CD4-positive, alpha-beta T cell treated with Interferon alpha-2 for 1 hour (primary cell): ENCODE data around the gene RBM5.

Experiments
- DNase-seq, 2 donors: peaks; one replicate each; pipeline ENCODE4 v3.0.0-alpha.2; 2020 to 2022

The RBM5 gene

GRCh38 chr3:50122071-50122470, 33.4 kb downstream of the RBM5 start:
- DNase-seq = no peak

- no peak for DNase-seq
These were observed 34.1 kb downstream of the RBM5 start for GRCh38 chr3:50122661-50123391.

- DNase-seq = no peak
These were observed 34.8 kb downstream of the RBM5 start for GRCh38 chr3:50123394-50124051.

GRCh38 chr3:50124052-50124799, 35.5 kb downstream of the RBM5 start:
- DNase-seq = no peak

- DNase-seq = no peak
These were observed 36.1 kb downstream of the RBM5 start for GRCh38 chr3:50124800-50125178.

DNA sequence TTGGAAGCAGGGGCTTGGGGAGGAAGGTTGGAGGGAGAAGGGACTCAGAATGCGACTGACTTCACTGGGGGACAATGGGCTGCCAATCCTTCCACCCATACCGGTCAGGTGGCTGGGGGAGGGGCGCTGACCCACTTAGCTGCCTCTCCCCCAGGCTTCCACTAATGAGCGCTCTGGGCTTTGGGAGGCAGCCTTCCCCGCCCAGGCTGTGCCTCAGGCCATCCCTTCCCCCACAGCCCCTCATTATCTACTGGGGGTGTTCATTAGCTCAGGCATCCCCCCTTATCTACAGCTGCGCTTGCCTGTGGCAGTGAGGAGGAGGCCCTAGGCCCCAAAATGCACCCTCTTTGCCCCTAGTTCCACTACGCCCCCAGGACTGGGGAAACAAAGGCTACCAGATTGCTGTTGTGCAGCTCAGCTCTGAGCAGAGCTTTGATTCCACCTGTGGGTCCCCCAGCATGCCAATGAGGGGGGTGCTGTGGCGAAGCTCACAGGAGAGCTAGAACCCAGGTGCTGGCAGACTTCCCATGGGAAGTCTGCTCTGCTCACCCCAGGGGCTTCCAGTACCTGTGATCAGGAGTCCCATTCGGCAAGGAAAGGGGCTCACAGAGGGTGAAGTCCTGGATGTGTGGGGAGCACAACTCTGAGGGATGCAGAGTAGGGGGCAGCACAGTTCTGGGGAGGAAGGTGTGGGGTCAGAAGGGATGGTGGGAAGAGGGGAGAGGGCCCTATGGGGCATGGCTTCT, 37.0 kb downstream of the RBM5 start:
- DNase-seq = no peak

DNA sequence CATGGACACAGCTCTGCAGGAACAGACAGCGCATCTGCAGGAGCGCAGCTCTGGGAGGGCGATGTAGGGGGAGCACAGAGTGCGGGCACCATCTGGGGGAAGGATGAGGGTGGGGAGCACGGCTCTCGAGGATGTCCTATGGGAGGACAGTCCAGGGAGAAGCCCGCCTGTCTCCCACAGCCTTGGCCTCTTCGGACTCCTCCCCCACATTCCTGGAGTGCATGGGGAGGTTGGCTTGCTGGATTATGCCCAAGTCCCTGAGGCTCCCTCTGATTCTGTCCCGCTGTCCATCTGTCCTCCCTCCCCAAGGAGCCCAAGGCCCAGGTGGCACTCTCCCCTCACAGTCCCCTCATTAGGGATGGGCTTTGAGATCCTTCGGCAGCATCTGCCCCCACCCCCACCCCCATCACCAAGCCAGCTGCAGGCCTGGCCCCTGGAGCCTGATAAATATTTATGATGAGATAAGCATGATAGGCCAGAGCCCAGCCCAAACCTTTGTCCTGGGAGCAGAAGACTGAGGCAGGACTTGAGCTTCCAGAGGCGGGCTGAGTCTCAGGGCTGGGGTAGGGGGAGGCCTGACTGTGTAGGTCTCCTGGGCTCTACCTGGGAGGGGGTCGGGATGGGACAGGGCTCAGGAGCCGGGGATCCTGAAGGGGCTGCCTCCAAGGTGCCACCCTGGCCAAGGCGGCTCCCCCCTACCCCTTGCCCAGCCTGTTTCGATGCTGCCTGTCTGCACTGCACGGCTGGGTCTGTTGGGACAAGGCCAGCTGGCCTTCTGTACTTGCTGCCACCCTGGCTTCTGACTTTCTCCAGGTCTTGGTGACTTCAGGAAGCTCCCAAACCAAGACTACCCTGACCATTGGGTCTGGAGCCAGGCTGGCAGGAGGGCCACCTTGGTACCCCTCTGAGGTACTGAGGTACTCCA, 37.8 kb downstream of the RBM5 start:
- no peak for DNase-seq

DNA sequence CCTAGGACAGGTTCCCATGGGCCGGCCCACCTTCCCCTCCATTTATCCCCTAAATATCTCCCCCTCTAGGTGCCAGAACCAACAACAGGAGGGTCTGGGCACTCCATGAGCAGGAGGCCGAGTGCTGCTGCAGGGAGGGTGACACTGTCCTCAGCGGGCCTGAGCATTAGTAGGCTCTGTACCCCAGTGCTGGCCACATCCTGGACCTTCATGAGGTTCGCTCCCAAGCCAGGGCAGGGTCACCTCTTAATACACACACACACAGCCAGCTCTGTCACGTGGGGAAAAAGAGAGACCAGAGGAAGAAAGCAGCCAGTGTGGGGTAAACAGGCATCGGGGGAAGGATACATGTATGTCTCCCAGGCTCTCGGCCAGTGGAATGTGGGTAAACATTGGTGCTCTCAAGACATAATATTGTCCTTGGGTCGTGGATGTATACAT, 38.6 kb downstream of the RBM5 start:
- no peak for DNase-seq

GRCh38 chr3:50128001-50128400, 39.3 kb downstream of the RBM5 start:
- DNase-seq = no peak

DNA sequence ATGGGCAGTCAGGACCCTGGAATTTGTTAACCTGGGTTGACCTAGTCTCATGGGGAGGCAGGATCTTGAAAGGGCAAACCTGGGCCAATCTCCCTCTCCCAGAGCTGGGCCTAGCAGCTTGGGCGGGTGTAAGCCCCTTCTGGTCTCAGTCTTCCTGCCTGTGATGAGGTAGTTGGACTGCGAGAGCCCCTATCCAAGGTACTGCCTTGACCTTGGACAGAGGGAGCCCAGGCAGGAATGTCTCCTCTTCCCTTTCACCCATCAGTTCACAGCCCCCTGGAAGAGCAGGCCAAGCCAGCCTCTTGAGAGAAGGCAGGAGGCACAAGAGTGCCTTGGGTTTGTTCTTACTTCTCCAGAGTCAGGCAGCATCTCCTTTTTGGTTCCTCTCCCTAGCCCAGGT, 41.7 kb downstream of the RBM5 start:
- no peak for DNase-seq

- no peak for DNase-seq
These were observed 43.9 kb downstream of the RBM5 start for GRCh38 chr3:50132421-50133282.

DNA sequence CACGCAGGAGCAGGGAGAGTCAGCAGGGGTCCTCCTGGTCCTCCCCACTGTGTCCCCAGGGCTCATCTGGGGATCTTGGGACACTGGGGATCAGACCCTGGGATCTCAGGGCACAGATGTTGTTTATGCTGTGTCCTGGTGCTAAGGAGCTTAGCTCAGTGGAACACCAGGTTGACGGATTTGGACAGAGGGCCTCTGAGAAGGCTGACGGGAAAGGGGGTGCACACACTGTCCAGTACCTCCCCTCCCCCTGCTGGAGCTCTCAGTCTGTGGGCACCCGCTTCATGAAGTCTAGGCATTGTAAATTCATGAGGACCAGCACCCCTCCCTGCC, 44.5 kb downstream of the RBM5 start:
- DNase-seq = no peak

DNA sequence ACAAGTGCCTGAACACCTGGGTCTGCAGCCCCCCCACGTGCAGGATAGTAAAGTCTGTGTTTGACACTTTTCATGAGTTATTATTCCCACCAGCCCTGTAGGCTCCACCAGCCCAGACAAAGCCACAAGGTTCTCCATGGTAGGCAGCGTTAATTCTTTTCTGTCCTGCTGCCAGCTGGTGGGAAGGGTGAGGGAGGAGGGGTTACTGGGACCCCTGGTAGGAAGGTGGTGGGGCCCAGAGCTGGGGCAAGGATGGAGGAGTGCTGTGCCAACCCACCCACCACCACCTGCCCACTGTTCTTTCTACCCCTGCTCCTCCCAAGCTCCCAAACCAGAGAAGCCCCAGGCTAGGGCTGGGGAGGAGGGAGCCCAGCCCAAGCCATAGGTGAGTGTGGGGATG, 45.6 kb downstream of the RBM5 start:
- no peak for DNase-seq

- no peak for DNase-seq
These were observed 47.2 kb downstream of the RBM5 start for GRCh38 chr3:50135964-50136363.

DNA sequence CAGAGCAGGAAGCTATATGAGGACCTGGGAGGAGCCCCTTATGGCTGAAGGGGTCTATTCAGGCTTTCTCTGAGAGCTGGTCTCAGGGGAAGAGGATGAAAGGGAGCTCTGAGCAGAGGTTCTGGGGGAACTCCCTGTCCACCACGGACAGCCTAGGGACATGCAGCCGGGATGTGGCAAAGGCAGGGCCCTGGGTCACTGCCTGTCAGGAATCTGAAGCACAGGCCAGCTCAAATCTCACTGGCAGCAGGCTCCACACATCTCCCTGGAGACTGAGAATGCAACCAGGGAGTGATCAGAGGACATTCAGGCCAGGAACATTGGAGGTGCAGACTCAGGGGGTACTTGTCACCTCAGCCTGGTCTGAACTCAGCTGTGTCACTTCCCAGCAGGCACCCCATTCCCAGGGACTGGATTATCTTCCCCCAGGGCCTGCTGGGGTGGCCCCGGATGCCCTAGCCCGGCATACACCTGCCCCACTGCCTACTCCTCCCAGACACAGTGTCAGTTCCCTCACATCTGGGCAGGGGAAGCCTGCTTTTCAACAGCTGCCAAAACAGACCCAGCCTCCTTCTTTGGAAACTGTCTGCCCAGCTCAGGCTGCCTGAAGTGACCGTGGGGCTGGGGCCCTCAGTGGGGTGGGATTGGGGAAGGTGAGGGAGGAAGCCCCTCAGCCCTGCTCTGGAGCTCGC, 48.1 kb downstream of the RBM5 start:
- DNase-seq = no peak

GRCh38 chr3:50137531-50137930, 48.8 kb downstream of the RBM5 start:
- DNase-seq = no peak

- no peak for DNase-seq
These were observed 49.8 kb downstream of the RBM5 start for GRCh38 chr3:50138266-50139200.

DNA sequence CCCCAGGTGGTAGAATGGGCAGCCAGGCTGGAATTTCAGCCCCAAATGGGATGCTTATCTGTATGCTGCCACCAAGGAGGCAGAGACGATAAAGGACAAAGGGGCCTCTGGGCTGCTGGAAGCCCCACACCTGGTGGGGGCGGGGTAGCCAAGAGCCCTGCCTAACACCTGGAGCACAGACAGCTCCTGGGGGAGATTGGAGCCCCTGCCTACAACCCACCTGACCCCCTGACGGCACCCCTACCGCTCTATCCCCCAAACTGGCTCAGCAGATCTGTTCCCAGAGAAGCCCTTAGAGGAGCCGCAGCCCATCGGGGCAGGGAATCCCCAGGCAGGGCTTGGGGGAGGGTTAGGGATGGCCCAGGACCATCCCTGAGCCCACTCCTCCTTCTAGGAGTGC, 50.6 kb downstream of the RBM5 start:
- DNase-seq = no peak

DNA sequence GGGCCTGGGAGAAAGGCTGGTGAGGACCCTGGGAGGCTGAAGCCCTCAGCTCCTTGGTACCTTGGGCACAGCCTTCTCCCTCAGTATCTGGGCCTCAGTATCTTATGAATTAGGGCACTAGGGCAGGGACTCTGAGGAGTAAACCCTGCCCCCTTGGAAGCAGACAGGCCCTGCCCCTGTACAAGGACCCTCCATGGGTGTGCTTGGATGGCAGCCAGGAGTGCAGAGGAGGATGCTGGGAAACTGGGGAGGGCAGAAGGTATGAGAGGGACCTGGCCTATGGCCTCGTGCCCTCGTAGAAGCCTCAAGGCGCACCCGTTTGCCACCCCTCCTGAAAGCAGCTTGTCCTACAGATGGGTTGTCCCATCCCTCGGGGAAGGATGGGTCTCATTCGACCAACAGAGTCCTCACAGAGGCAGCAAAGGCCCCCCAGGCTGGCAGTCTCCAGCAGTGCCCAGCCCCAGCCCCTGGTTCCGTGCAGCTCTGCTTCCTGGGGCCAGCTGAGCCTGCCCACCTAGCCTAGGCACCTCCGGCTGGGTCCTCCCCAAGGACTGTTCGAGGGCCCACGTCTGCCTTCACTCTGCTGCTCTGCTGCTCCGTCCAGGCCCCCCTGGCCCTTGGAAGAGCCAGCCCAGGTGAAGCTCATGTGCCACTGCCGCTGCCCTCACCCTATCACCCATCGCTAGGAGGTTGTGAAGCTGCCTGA, 51.2 kb downstream of the RBM5 start:
- no peak for DNase-seq
